Fibroblast of skin of back (primary cell): Measurements from ENCODE around the gene CNTNAP2.
A peak's percentile ranks its signal among the peaks of the same experiment; 100 is the strongest.

Experiments
- DNase-seq: peaks from one replicate; pipeline ENCODE4 v3.0.0-alpha.2; 2013

The CNTNAP2 gene

DNA sequence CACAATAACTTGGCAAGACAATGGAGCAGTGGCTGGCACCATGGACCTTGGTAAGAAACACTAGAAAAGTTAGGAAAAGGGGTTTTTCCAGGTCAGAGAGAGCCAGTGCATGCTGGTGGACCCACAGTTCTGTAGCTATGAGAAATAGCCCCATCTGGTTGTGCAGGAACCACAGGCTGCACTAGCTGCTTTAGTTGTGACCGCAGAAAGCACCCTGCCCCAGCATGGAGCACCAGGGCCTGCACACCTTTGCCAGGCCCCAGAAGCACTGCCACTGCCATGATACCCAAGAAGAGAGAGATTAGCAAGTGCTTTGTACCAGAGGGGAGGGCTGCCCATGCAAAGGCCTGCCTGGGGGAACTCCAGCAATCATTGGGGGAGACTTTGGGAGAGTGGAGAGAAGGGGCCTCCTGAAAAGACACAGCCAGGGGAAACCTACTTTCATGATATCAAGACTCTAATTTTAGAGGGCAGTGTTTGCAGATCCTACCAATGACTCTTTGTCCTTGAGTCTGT lies 2217.9 kb downstream of the CNTNAP2 start:
- DNase-seq, result no peak

DNA sequence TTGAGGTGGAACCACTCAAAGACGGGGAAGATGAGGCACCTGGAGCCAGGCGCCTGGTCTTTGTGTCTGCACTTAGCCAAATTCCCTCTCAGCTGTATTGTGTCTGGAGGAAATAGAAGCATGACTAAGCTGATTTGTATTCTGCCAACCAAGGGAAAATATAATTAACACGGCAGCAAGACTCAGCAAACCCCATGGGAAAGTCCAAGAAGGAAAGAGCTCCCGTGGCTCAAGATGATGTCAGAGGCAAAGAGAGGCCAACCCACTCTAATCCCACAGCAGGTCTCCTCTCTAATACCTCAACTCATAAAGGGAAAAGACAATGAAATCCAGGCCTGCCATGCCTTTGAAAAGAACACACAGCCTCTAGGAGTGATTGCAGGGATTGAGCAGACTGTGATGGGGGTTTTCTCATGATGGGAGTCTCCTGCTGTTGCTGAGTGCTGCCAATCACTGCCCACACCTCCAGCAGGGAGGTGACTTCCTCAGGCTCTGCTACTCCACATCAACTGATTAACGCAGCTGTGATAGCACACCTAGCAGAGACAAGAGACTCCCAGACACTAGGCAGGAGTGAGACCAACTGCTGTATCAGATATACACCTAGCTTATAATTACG lies 2218.5 kb downstream of the CNTNAP2 start:
- peak; percentile 85 for DNase-seq

DNA sequence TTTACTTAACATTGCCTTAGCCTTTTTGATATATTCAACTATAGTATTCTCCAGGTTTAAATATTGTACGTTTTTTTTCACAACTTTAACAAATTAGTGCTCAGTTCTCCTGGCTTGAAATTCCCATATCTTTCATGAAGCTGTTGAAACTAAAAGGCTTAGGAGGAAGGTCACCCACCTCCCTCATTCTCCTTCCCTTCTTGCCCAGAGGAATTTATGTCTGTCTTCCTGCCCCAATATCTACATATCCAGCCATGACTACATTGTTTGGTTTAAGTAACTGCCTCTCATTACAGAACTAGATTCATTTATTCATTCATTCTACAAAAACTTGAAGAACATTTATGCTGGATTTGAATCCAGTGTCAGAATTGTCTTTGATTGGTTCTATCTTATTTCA lies 2219.2 kb downstream of the CNTNAP2 start:
- no peak for DNase-seq

DNA sequence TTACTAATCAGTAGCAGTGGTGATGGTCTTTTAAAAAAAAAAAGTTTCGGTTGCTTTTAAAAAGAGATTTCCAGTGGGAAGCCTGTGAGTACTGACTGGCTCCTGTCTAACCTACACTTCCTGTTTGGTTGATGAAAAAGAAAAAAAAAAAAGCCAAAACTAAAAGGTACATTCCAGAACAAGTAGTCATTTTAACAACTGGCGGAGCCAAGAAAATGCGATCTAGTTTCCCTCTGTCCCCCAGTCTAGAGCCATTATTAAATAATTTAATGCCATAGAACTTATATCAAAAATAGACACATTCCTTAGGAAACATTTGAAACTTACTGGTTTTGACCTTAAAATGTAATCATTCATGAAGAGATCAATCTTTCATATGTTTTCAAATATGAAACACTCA lies 2219.8 kb downstream of the CNTNAP2 start:
- DNase-seq, result no peak

DNA sequence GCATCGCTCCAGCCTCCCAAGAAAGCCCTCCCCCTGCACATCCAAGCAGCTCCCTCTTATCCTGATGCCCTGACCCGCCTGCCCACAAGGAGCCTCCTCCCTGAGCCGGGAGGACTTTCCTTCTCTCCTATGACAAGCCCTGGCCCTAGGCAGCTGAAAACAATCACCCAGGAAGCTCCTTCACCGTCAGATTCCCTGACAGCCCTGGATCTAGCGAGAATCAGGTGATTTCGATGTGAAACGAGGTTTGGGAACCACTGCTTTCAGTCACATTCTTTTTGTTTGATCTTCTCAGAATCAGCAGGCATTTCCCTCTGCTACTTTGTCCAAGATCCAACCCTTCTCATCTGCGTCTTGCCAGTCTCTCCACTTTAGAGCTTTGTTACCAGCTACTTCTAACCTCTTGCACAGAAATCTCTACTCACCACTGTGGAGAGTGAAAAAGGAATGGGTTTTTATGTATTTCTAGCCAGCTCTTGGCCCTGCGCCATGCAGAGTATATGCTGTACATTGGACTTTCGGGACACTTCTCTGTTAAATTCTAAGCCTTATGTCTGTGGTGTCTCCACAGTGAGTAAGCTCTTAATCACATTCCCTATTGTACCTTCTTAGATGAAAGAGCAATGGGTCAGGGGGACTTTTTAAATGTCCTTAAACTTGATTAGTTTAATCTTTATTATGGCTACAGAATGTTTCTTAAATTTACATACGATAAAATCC lies 2220.8 kb downstream of the CNTNAP2 start:
- DNase-seq, result no peak

DNA sequence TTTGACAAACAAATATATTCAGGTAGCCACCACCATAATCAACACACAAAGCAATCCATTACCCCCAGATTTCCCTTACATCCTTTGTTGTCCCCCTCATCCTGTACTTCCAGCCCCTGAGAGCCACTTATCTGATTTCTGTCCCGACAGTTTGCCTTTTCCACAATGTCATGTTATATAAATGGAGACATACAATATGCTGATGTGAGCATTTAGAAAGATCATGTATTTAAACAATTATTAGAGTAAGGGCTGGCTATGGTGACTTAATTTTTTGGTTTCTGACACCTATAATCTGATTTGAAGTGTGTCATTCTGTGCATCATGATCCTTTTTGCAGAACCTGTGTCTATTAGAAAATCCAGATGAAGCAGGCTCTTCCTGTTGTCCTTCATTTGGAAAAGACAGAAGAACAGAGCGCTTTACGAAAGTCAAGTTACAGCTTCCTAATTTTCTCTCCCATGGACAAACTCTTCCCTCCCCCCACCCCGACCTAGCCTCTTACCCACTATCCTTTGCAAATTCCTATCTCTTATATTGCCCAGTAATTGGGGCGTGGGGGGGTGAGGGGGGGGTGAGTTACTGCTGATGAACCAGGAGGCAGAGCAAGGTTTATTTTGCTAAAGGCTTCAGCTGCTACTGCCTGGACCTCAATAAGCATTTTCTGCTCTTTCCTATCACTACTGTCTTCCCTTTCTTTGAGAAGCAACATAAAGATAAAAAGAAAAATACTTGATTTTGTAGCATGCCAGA lies 2221.6 kb downstream of the CNTNAP2 start:
- DNase-seq, result no peak

DNA sequence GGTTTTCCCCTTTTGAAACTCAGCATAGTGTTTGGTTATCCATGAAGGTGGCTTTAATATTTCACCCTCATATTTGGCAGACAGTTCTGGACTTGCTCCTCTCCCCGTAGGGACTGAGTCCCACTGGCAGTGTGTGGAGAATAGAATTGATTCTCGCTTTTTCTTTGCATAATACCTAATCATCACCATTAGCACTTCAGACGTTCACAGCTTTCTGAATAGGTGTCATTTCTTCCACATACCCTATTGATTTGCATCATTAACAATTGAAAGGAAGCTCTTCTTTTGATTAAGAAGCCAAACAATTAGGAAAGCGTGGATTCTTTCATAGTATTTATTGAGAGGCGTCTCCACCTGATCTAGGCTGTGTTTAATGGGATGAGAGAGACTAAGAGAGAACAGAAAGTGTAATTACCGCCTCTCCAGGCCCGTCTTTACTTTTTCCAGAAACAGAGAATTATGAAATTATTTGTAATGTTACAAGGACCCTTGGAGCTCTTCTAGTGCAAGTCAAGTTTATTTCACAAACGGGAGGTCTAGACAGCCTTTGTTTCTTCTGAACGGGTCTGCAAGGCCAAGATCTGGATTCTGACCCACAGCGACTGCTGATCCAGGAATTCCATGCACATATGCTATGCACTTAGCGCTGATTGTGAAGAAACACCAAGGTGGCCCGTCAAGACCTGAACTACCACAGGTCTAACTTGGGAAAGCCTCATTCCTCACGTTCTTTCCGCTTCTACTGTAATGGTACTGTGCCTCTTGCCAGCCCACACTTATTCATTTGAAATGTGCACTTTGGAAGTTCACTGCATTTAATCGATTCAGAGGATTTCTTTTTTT lies 2224.1 kb downstream of the CNTNAP2 start:
- no peak for DNase-seq

DNA sequence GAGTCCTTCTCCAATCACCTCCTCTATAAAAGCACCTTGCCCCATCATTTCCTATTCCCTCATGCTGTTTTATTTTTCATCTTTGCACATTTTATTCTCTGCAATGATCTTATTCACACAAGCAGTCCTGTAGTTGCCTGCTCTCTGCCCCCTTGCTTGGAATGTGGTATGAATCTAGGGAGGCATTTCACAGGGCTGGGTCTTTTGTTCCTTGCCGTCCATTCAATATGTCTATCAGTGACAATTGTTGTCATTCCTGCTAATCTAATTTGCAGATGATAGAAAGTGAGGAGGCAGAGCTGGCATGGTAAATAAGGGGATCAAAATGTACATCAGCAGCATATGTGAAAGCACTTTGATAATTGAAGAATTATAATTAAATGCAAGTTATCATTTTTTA lies 2227.8 kb downstream of the CNTNAP2 start:
- DNase-seq, result no peak

DNA sequence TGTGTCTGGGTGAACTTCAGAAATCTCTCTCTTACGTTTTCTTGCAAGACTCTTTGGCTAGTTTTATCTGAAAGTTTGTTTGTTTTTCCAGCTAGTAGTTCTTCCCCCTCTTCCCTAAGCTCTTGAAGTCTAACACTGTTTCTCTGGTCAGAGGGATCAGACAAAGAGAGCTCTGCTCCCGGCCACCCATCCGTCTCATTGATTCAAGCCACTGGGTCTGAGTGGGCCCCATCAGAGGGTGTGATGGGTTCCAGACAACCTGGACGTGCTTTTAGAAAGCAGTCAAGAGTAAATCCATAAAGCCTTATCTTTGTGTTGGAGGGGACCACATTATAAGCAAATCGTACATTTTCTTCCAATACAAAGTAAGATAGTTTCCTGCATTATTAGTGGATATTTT lies 2231.4 kb downstream of the CNTNAP2 start:
- DNase-seq, result no peak

DNA sequence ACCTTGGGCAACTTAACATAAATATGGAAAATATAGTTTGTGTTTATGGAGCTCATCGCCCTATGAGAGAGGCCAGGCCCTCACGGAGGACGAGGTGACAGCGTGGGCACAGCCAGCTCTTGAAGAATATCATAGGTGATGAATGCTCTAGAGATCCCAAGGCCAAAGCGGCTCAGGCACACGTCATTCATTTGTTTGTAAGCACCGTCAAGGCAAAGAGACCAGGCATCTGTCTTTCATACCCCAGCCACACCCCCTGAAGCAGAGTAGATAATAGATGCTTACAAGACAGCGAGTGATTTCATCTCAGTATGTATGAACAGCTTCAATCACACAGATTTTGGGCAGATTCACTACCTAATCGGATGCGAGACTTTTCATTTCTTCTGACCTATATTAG lies 2231.9 kb downstream of the CNTNAP2 start:
- DNase-seq, result no peak

DNA sequence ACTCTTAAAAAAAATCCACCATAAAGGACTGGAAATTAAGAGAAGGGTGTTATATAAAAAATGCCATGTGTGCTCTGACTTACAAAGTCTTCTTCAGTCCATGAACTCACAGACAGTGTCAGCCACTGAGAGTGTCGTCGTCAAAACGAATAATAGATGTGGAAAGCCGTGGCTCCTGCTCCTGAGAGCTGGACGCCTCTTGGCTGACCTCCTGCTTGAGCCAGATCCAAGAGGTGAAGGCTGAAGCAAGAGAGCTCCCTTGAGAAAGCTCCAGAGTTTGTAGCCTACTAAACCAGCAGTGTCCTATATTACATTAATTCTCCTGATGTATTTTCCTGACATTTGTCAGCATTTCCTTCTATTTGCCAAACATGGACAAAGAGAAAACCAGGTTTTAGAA lies 2239.7 kb downstream of the CNTNAP2 start:
- DNase-seq, result no peak

DNA sequence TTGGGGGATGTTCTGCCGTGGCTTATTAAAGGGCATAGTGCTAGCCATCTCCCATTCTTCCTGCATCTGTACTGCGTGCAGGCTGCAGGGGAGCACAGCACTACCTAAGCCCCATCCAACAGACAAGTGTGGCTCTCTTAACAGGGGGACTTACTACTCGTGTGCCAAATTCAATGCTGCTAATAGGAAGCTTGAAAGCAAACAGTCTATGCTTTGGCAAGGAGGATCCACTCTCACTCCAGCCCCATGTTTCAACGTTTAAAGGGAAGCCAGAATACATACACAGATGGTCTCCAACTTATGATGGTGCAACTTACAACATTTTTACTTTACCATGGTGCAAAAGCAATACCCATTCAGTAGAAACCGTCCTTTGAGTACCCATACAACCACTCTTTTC lies 2245.9 kb downstream of the CNTNAP2 start:
- no peak for DNase-seq

DNA sequence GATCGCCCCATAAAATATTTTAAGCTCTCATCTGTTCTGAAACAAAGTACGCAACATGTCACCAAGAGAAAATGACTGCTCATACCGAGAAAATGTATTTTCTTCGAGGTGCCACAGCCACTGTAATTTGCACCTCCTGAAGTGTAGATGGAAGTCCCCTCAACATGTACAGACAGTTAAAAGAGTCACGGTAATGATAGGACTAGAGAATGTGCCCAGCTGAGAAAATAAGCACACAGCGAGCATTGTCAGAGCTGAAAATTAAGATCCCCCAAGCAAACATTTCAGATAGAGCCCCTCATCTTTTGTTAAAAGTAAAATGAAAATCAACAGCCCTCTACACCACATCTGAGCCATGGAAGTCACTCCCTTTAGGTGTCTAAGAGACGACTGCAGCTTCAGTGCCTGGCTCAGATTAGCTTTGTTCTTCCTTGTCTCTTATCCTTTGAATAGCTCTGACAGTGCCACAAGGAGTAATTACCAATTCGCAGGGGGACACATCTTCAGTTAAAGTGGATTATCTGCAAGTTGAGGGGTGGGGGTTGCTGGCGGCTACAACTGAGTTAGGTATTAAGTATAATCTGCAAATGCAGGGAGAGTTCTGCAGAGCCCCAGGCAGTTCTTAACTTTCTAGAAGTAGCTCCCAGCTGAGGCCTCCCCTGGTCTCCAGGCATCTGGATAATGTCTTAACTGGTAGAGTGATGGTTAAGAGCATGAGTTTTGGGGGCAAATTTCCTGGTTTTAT lies 2251.3 kb downstream of the CNTNAP2 start:
- no peak for DNase-seq

DNA sequence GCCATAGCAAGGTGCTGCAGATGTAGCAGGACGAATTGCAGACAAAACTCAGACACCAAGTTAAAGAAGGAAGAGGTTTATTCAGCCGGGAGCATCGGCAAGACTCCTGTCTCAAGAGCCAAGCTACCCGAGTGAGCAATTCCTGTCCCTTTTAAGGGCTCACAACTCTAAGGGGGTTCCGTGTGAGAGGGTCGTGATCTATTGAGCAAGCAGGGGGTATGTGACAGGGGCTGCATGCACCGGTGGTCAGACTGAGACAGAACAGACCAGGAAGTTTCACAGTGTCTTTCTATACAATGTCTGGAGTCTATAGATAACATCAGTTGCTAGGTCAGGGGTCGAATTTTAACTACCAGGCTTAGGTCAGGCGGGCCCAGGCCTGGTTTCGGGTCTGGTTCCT lies 2252.0 kb downstream of the CNTNAP2 start:
- DNase-seq, result no peak

DNA sequence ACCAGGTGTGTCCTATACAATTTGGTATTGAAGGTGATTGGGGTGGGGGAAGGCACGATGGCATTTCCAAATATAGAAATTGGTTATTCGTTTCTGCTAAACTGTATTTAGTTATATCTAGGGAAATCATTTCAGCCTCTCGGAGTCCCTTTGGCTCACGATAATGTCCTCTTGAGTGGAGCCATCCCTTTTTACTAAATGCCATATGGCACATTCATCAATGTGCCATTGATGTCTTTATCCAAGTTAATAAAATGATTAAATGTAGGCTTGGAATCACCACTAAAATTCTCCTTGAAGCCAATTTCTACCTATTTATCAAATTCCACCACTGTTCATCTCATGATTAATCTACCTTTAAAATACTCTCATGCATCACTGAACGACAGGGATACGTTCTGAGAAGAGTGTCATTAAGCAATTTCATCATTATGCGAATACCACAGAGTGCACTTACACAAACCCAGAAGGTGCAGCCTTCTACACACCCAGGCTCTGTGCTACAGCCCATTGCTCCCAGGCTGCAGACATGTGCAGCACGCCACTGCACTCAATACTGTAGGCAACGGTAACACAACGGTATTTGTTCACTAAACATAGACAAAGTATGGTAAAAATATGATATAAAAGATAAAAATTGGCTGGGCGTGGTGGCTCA lies 2254.8 kb downstream of the CNTNAP2 start:
- no peak for DNase-seq

DNA sequence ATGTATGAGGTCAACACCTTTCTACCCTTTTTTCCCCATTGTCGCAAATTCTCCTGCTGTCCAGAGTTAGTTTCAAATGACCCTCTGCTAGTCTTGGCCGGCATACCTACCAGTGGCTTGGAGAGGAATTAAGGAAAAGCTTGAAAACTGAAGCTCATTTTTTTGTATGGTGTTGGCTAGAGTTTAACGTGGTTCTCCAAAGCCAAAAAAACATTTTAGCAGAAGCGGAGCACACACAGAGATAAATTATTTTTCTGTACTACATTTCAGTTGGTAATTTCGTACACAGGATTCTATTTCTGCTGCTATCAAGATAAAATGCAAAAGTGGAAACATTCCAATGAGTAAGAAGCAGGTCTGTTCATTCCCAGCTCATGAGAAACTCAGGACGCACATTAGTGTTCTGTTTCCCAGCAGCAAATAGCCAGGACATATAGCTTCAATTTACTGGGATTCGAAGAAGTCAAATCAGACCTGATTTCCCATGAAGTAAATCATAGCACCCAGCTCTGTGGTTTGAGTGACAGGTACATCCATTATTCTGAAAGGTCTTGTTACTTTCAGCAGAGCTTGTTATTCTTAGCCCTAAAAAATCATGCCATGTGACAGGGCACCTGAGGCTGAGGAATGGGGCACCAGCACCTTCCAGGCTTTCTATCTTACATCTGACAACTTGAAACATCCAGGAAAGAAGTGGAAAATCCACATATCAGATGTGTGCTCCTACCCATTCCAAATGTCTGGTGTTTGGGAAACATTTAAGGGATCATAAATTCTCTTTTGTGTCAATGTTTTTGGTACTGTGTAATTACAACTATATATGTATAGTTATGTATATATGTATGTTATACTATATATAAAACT lies 2258.0 kb downstream of the CNTNAP2 start:
- no peak for DNase-seq

DNA sequence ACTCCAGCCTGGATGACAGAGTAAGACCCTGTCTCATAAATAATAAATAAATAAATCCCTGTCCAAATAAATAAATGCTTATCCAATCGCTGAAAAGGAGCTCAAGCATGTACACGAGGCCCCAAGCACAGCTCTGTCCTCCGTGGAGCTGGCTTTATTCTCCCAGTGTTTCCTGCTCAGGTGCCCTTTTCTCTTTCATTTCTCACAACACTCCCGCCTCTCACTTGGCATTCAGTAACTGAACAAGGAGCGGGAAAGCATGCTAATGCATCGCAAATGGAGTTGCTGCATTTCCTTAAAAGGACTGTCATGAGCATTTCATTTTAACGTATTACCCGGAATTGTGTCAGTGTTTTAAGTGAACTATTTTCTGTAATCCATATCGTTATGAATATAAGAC lies 2263.1 kb downstream of the CNTNAP2 start:
- DNase-seq, result no peak

DNA sequence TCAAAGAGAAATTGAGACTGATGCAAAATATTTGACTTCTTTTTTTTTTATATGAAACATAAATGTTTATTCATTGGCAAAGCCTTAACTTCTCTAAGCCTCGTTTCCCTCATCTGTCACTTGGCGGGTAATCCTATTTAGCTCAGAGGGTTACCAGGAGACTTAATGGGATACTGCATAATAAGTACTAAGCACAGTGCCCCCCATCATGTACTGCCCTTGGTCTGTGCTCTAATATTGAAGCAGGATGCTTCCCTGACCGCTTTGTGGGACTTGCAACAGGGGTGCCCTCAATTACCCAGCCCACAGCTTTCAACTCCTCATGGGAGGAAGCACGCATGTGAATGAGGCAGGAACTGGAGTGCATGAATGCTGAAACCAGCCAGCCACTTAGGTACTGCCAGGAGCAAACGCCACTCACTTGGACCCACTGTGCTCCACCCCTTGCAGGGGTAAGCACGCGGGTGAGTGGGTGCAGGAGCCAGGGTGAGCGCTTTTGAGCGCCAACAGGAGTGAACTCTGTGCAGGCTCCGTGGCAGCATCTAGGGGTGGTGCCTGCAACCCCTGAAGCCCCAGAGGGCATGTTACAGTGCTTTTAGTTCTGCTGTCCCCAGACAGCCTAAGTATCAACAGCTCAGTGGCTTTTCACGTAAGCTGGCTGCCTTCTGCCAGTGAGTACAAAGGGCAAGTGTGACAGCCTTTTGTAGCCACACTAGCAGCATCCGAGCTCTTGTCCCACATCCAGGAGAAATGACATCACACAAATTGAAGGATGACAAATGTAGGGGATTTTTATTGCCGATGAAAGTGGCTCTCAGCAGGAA lies 2264.2 kb downstream of the CNTNAP2 start:
- no peak for DNase-seq

DNA sequence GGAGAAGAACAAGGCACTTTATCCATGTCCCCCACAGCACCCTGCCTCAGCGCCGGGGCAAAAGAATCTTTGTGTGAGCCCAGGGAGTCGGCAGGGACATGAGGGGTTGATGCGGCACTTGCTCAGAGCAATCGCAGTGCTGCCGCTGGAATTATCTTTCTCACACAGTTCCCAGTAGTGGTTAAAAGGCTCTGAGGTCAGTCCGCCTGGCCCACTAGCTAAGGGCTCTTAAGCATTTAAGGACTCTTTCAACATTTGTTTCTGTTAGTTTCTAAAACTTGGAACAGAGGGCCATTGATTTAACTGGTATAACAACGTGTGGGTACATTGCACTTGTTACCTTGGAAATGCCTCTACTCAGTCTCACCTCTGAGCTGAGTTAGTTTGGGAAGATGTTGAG lies 2266.0 kb downstream of the CNTNAP2 start:
- DNase-seq, result no peak

DNA sequence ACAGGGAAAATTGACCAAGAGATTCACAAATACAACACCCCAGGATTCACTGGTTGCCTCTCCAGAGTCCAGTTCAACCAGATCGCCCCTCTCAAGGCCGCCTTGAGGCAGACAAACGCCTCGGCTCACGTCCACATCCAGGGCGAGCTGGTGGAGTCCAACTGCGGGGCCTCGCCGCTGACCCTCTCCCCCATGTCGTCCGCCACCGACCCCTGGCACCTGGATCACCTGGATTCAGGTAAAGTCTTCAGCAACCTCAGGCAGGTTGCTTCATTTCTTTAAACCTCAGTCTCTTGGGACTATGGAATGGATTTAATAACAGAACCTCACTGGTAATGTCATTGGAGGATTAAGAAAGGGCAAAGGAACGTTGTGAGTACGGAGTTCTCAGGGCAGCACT lies 2267.1 kb downstream of the CNTNAP2 start:
- no peak for DNase-seq
